SJSA1 (cell line): ENCODE measurements around the gene MOB3B. TPM values are rescaled to one million over a fixed set of nuclear protein-coding genes. Genes with fewer than 3 reads are reported as not detected.

Experiments used
- DNase-seq, 2 experiments: peaks; one replicate each; pipeline ENCODE4 v3.0.0-alpha.2; 2015 to 2020; ENCODE audit warnings: low spot score in 2 of 2, low read depth in 1 of 2
- H3K27ac ChIP-seq: fragments of 250-450 bp; sonication (Bioruptor Pico); 2 replicates; pipeline ENCODE4 v1.5.1; 2020; ENCODE audit warnings: mild to moderate bottlenecking, moderate library complexity
- H3K27me3 ChIP-seq: fragments of 250-450 bp; sonication (Bioruptor Pico); replicated peaks from 2 replicates; pipeline ENCODE4 v1.5.1; 2020; ENCODE audit warnings: mild to moderate bottlenecking, moderate library complexity
- H3K36me3 ChIP-seq: fragments of 250-450 bp; sonication (Bioruptor Pico); 2 replicates; pipeline ENCODE4 v1.5.1; 2020; ENCODE audit warnings: mild to moderate bottlenecking
- H3K4me1 ChIP-seq: fragments of 250-450 bp; sonication (Bioruptor Pico); replicated peaks from 2 replicates; pipeline ENCODE4 v1.6.1; 2021; ENCODE audit warnings: mild to moderate bottlenecking
- H3K4me3 ChIP-seq: fragments of 250-450 bp; sonication (Bioruptor Pico); 2 replicates; pipeline ENCODE4 v1.5.1; 2020; ENCODE audit warnings: mild to moderate bottlenecking
- H3K9me3 ChIP-seq: fragments of 250-450 bp; sonication (Bioruptor Pico); replicated peaks from 2 replicates; pipeline ENCODE4 v1.5.1; 2020; ENCODE audit warnings: mild to moderate bottlenecking
- total RNA-seq: library from RNA; depleted of rRNA; stranded (reverse); fragments of >200 nt; shearing (Covaris generic); gene quantifications from 2 replicates; pipeline ENCODE4 v1.2.3, GENCODE V29; 2014

Gene MOB3B
- total RNA-seq, 1 experiment from 2014 or later: not detected

DNA sequence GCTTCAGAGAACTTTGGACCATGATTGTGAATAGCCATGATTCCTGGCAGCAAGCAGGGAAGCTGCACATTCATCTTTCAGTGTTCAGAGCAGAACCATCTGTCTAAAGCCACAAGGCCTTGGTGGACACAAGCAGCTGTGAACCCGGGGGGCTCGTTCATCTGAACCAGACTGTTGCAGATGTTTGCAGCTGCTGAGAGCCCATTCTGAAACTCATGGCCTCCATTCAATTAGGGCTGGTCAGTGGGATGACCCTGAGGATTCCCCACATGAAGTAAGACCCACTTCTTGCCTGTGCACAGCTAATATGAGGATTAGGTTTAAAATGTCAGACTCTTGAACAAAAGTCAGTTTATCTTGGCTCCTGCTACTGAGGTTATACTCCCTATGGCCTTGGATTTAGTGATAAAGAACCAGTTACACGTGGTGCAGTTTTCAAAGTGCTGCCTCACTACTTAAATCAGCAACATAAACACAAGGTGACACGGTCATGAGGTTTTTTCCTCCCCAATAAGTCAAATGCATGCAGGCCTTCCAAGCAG lies 115.3 kb downstream of the MOB3B start:
- no peaks in the 10 kb centered on the region for H3K4me1 ChIP-seq
- no peaks in the 10 kb centered on the region for H3K36me3 ChIP-seq
- no peak overlapping the region for H3K4me3 ChIP-seq
- H3K9me3 ChIP-seq: no peaks in the 10 kb centered on the region
- no peak overlapping the region for H3K27ac ChIP-seq
- no peak for DNase-seq
- H3K27me3 ChIP-seq: no peaks in the 10 kb centered on the region

GRCh38 chr9:27413511-27414219 lies 115.9 kb downstream of the MOB3B start:
- DNase-seq: no peak
- Histone ChIP-seq H3K27me3 (no peaks in the 10 kb centered on the region), H3K4me3 (no peak overlapping the region), H3K27ac (no peak overlapping the region), H3K36me3 (no peaks in the 10 kb centered on the region), H3K4me1 (no peaks in the 10 kb centered on the region), H3K9me3 (no peaks in the 10 kb centered on the region)

DNA sequence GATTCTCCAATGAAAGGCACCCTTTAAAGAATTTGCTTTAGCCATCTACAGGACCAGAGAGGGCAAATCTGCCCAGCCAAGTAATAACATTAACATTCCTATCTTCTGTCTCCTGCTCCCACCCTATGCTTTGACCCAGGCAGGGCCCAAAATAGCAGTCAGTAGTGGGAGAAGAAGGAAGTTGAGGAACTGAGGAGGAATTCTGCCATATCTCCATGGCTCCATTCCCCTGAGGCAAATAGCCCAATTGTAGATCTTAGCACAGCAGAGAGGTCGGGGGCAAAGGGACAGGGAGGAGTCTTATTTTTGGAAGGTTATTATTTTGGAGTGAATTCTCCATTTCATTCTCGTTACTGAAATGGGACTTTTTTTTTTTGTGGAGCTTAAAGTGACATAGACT lies 116.7 kb downstream of the MOB3B start:
- no peaks in the 10 kb centered on the region for H3K36me3 ChIP-seq
- no peaks in the 10 kb centered on the region for H3K9me3 ChIP-seq
- no peak for DNase-seq
- H3K4me3 ChIP-seq: no peak overlapping the region
- H3K4me1 ChIP-seq: no peaks in the 10 kb centered on the region
- no peak overlapping the region for H3K27ac ChIP-seq
- no peaks in the 10 kb centered on the region for H3K27me3 ChIP-seq

DNA sequence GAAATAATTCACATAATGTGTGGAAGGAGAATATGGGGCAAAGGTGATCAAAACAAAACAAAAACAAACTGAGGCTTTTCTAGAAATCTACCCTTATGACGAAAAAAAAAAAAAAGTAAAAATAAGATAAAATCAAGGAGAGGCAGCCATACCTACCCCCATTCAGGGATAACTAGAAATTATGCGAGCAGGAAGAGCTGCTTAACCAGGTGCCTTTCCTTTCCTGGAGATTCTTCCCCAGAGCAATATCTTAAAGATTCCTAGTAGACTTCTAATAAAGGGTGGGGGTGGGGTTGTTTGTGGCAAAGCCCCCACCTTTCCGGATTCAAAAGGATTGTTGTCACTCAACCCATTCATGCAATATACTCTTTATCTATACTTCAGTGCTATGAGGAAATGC lies 117.5 kb downstream of the MOB3B start:
- no peaks in the 10 kb centered on the region for H3K9me3 ChIP-seq
- no peaks in the 10 kb centered on the region for H3K36me3 ChIP-seq
- H3K27me3 ChIP-seq: no peaks in the 10 kb centered on the region
- no peak overlapping the region for H3K4me3 ChIP-seq
- no peak overlapping the region for H3K27ac ChIP-seq
- no peak for DNase-seq
- no peaks in the 10 kb centered on the region for H3K4me1 ChIP-seq

GRCh38 chr9:27408482-27408881 lies 121.1 kb downstream of the MOB3B start:
- no peak for DNase-seq
- Histone ChIP-seq H3K36me3 (no peaks in the 10 kb centered on the region), H3K27ac (no peak overlapping the region), H3K4me1 (no peaks in the 10 kb centered on the region), H3K4me3 (no peak overlapping the region), H3K27me3 (no peaks in the 10 kb centered on the region), H3K9me3 (no peaks in the 10 kb centered on the region)

DNA sequence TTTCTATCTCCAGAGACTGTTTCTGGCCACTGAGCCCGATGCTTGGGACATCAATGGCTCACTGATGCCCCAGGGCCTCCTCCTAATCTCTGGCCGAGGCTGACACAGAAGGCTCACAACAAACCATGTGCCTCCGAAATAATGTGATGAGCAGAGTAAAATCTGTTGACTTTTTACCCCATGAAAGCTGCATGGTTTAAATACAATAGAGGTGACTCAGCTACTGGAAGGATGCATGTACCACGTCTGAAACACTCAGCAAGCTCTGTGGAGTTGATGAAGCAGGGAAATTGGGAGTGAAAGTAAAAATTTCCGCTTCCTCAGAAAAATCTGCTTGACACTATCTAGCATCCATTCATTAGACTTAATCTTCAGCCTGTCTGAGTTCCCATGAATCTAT lies 121.6 kb downstream of the MOB3B start:
- H3K4me3 ChIP-seq: no peak overlapping the region
- no peaks in the 10 kb centered on the region for H3K36me3 ChIP-seq
- H3K4me1 ChIP-seq: no peaks in the 10 kb centered on the region
- no peaks in the 10 kb centered on the region for H3K27me3 ChIP-seq
- DNase-seq: peak in 1 of 2 experiments; percentile 11
- no peak overlapping the region for H3K27ac ChIP-seq
- H3K9me3 ChIP-seq: no peaks in the 10 kb centered on the region

- Histone ChIP-seq H3K4me3 (no peak overlapping the region), H3K27ac (no peak overlapping the region), H3K36me3 (no peaks in the 10 kb centered on the region), H3K4me1 (no peaks in the 10 kb centered on the region), H3K27me3 (no peaks in the 10 kb centered on the region), H3K9me3 (no peaks in the 10 kb centered on the region)
- no peak for DNase-seq
Measured at GRCh38 chr9:27407491-27407890, 122.1 kb downstream of the MOB3B start.

GRCh38 chr9:27404661-27405060 lies 125.0 kb downstream of the MOB3B start:
- no peak overlapping the region for H3K27ac ChIP-seq
- H3K36me3 ChIP-seq: no peaks in the 10 kb centered on the region
- no peak for DNase-seq
- no peaks in the 10 kb centered on the region for H3K9me3 ChIP-seq
- H3K4me1 ChIP-seq: no peaks in the 10 kb centered on the region
- H3K4me3 ChIP-seq: no peak overlapping the region
- H3K27me3 ChIP-seq: no peaks in the 10 kb centered on the region

DNA sequence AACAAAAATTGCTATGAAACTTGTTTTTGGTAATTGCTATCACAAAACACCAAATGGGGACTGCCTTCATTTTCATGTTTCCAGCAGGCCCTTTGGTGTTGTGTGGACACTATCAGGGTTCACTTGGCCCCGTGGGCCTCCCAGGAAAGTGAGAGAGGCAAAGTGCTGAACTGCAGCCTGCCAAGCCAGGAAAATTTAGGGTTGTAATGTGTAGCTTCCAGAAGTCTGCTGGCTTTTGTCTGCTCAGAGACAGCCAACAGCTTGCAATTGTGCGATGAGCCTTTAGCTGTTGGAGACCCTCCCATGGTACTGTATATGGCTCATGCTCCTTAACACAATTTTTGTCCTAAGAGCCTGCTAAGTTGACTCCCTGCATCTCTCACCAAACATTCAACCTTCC lies 127.0 kb downstream of the MOB3B start:
- no peak overlapping the region for H3K27ac ChIP-seq
- no peaks in the 10 kb centered on the region for H3K4me1 ChIP-seq
- no peak overlapping the region for H3K4me3 ChIP-seq
- H3K27me3 ChIP-seq: no peaks in the 10 kb centered on the region
- no peaks in the 10 kb centered on the region for H3K36me3 ChIP-seq
- H3K9me3 ChIP-seq: no peaks in the 10 kb centered on the region
- DNase-seq: no peak

GRCh38 chr9:27400334-27400880 lies 129.2 kb downstream of the MOB3B start:
- no peak for DNase-seq
- H3K27ac ChIP-seq: no peak overlapping the region
- H3K36me3 ChIP-seq: no peaks in the 10 kb centered on the region

GRCh38 chr9:27398982-27399653 lies 130.5 kb downstream of the MOB3B start:
- Histone ChIP-seq H3K9me3 (no peaks in the 10 kb centered on the region), H3K27me3 (no peaks in the 10 kb centered on the region), H3K27ac (no peak overlapping the region), H3K4me3 (no peak overlapping the region), H3K36me3 (no peaks in the 10 kb centered on the region), H3K4me1 (no peaks in the 10 kb centered on the region)
- DNase-seq: no peak

More at GRCh38 chr9:27400334-27400880, 129.2 kb downstream of the MOB3B start:
- H3K9me3 ChIP-seq: no peaks in the 10 kb centered on the region
- H3K27me3 ChIP-seq: no peaks in the 10 kb centered on the region
- H3K4me1 ChIP-seq: no peaks in the 10 kb centered on the region
- H3K4me3 ChIP-seq: no peak overlapping the region

- H3K36me3 ChIP-seq: no peaks in the 10 kb centered on the region
- H3K4me3 ChIP-seq: no peak overlapping the region
- H3K9me3 ChIP-seq: no peaks in the 10 kb centered on the region
- H3K27me3 ChIP-seq: no peaks in the 10 kb centered on the region
- no peaks in the 10 kb centered on the region for H3K4me1 ChIP-seq
- DNase-seq: no peak
- no peak overlapping the region for H3K27ac ChIP-seq
Measured at GRCh38 chr9:27396495-27396894, 133.1 kb downstream of the MOB3B start.

DNA sequence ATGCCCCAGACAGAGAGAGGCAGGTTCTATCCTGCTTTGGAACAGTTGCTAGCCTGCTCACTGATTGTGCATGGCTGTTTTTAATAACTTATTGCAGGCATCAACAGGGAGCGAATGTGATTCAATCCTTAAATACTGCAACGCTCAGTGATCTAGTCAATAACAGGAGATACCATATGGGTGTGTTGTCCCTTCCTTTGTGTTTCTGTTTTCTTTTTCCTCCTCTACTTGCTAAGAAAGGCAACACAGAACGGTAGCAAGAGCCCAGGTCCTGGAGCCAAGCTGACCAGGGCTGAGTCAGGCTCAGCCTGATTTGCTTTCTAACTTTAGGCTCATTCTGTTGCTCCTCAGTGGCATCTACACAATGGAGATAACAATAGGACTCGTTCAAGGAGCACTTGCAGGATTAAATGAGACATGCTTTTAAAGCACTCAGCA lies 134.1 kb downstream of the MOB3B start:
- no peaks in the 10 kb centered on the region for H3K27me3 ChIP-seq
- H3K9me3 ChIP-seq: no peaks in the 10 kb centered on the region
- no peak for DNase-seq
- no peak overlapping the region for H3K4me3 ChIP-seq
- no peaks in the 10 kb centered on the region for H3K36me3 ChIP-seq
- H3K27ac ChIP-seq: no peak overlapping the region
- no peaks in the 10 kb centered on the region for H3K4me1 ChIP-seq

DNA sequence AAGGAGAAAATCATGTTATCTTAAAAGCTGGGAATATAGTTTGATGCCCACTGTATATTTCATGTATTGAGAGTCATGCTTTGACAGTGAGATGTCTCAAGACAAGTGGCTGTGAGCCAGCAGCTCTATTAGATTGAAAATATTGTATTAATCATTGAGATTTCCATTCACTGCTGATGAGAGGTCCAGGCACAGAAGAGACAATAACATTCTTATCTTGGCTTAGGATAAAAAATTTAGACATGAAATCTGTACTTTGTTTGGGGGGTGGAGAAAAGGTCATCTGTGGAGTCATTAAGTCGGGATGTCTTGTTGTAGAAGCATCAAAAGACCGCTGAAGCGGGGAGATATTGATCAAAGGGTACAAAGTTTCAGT lies 134.8 kb downstream of the MOB3B start:
- DNase-seq: no peak
- Histone ChIP-seq H3K4me1 (no peaks in the 10 kb centered on the region), H3K27me3 (no peaks in the 10 kb centered on the region), H3K9me3 (no peaks in the 10 kb centered on the region), H3K4me3 (no peak overlapping the region), H3K27ac (no peak overlapping the region), H3K36me3 (no peaks in the 10 kb centered on the region)
